Left renal cortex interstitium (tissue), 4 donors: ENCODE measurements around the gene ZBTB20. TPM values are rescaled to one million over a fixed set of nuclear protein-coding genes. Genes with fewer than 3 reads are reported as not detected.
"Not testable (repeated sequence)": the region's sequence is repeated elsewhere in the genome, so short reads cannot be mapped to it uniquely, and the experiment has no call there.

Experiments
- DNase-seq, 4 donors: peaks; one replicate each; pipeline ENCODE4 v3.0.0-alpha.2; 2013; ENCODE audit warnings: low read depth in 4 of 4, low spot score in 2 of 4, missing footprints in 1 of 4
- polyA plus RNA-seq, 4 donors: library from polyadenylated mRNA; unstranded; fragments of 120-200 nt; gene quantifications; one replicate each; pipeline ENCODE4 v1.2.1, GENCODE V29; 2013; ENCODE audit not compliant: insufficient read length in 4 of 4

The ZBTB20 gene
- 1 to 10 TPM; 4.5 to 6.5 (median 5.8) TPM for polyA plus RNA-seq

DNA sequence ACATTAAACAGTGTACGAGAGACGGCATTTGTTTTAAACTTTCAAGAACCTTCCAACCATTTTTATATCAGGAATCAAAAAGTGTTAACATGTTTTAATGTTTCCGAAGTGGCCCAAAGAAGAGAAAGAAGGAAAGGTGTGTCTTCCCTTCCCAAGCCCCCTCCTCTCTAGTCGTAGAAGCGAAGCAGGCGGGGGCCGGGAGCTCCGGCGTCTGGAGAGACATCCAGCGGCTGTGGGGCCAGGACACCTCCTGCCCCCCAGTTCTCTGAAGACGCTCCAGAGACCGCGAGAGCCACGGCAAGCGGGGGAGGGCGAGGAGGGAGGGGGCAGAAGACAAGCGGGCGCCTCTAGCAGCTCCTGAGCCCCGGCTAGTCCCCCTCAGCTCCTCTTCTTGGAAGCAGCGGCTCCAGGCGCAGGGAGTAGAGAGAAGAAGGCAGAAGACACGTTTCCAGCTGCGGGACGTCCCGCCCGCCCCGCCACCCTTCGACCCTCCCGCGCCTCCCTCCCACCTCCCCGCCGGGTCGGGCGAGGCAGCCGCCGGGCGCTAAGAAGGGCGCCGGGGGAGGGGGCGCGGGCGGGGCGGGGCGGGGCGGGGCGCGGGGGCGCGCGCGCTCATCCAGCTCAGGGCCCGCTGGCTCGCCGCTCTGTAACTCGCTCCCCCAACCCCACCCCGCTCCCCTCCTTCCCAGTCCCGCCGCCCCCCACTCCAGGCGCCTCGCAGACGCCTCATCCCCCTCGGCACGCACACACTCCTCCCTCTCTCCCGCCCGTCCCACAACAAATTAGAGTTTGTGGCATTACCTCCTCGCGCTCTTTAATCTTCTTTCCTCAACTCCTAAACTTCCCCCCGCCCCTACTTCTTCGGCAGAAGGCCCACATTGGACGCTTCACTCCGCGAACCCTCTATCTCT lies at the start of gene ZBTB20:
TSS of gene ZBTB20 (minus strand) at position 871 of the 911 bp plus-strand sequence.
- peak; percentile 52 to 65 (median 58) for DNase-seq

DNA sequence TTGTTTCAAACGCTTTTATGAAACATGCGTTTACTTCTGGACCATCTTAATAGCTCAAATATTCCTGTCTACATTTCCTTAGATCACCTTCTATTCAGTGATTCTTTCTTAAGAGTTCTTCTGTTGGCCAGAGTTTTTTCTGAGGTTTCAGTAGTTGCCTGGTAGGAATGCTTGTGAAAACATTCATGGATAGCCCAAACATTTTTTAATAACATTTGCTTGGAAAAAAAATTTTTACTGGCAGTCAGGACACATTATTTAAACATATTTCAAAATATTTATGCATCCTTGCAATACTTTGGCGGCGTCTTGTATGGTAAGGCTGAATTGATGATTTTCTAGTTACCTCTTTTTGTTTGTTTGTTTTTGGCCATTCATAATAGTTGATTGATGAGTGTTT lies 47.4 kb upstream of the ZBTB20 start:
- no peak for DNase-seq

DNA sequence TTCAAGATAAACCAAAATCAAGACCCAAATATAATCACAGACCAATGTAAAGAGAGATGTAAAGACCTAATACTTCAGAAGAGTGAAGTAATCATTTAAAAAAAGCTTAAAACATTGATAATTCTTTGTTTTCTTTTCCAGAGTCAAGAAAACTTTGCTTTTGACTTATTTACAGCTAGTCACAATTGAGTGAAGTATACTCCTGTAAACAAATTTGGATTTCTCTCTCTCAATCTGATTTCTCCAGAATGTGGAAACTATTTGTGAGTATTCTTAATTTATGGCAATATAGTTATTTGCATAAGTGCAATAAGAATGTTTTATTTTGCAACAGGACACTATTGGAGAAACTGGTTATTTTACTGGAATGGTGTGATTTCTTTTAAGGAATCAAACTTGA lies 43.7 kb upstream of the ZBTB20 start:
- DNase-seq = no peak

DNA sequence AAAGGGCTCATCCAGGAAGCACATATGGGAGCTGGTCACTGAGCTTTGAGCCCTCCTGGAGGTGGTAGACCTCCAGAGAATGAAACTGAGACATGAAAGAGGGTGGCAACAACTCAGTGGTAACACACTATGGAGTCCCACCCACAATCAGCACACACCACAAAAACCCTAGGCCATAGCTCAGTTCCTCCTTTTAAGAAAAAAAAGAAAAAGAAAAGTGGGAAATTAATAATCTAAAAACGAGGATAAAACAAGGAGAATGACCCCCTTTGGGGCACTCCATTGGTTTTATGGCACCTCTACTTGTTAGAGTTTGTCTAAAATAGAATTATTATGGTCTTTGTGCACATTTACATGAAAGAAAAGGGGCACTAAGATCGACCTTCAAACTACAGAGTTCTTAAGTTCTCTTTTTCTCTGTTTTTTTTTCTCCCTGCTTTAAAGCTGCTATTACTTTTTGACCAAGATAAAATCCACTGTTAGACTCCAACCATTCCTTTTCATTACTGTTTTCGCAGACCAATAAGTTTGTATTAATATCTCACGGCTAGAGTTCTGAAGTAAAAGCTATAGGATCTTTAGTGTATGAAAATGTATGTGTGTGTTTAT lies 40.2 kb upstream of the ZBTB20 start:
- no peak for DNase-seq

DNA sequence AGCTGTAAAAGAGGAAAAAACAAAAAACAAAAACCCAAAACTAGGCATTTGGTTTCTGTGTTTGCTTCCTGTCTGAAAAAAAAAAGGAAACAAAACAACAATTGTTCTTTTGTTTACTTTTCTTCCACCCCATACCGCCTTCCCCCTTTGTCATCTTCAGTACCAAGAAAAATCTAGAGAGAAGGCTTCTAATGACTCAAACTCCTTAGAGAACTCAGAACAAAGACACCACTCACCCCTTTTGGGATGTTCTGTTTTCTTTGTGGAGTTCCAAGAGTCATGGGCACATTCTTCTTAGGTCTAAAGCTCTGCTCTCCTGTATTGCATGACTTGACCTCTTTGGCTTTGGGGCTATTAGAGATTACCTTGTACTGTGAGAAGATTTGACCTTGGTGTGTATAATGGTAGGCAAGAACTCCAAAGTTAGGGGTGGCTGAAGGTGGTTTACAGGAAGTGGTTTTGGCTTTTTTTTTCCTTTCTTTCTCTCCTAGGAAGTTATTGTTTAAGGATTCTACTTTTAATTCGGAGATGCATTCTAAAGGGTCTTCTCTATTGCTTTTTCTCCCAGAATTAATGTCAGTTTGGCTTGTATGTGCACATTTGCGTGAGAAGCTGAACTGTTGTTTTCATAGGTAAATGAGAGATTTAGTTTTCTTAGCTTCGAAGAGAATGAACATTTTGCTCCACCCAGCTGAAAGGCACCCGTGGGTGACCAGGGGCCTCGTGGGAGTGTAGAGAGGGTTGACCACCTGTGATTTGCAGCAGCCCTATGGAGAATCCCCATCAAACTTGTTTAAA lies 39.5 kb upstream of the ZBTB20 start:
- no peak for DNase-seq

DNA sequence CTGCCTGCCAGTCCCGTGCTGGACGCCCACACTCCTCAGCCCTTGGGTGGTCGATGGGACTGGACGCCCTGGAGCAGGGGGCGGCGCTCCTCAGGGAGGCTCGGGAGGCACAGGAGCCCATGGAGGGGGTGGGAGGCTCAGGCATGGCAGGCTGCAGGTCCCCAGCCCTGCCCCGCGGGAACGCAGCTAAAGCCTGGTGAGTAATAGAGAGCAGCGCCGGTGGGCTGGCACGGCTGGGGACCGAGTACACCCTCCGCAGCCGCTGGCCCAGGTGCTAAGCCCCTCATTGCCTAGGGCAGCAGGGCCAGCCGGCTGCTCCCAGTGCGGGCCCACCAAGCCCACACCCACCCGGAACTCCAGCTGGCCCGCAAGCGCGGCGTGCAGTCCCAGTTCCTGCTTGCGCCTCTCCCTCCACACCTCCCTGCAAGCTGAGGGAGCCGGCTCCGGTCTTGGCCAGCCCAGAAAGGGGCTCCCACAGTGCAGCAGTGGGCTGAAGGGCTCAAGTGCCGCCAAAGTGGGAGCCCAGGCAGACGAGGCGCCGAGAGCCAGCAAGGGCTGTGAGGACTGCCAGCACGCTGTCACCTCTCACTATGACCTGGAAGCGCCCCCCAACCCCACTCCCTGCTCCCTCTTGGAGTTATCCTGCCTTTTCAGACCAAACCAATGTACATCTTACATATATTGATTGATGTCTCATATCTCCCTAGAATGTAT lies 37.9 kb upstream of the ZBTB20 start:
- not testable (repeated sequence) for DNase-seq

DNA sequence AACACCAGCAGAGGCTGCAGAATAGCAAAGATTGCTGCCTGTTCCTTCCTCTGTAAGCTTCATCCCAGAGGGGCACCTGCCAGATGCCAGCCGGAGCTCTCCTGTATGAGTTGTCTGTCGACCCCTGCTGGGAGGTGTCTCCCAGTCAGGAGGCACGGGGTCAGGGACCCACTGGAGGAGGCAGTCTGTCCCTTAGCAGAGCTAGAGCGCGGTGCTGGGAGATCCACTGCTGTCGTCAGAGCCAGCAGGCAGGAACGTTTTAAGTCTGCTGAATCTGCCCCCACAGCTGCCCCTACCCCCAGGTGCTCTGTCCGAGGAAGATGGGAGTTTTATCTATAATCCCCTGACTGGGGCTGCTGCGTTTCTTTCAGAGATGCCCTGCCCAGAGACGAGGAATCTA lies 31.8 kb upstream of the ZBTB20 start:
- not testable (repeated sequence) for DNase-seq

DNA sequence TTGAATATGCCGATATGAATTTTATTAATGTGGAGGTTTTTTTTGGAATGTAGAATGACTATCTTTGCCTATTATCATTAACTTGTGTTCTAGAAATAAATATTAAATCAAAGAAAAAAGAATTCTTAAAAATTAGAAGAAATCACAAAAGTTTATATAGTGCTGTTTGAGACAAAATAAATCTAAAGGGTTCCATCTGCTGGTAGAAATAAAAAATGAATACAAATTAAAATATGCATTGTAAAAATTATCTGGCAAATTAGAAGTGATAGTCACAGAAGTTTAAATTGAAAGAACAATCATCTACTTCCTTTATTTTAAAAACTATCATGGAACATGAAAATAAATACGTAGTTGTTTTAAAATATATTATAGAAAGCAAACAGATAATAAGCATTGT lies 22.7 kb upstream of the ZBTB20 start:
- DNase-seq = no peak

DNA sequence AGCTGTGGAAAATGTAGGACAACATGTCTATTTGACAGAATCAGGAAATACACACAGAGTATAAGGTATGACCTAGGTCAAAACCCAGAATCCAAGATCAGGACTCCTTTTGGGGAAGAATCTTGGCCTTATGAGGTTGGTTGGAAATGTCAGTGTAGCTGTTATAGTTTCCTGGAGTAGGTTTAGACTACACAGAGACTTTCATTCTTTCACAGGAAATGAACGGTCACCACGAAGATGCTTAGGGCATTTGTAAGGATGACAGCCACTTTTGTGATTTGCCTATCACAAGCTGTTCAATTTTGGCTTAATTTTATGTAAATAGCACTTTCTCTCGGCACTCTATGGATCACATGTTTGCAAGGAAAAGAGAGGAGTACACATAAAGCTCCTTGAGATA lies 18.6 kb upstream of the ZBTB20 start:
- DNase-seq = no peak

DNA sequence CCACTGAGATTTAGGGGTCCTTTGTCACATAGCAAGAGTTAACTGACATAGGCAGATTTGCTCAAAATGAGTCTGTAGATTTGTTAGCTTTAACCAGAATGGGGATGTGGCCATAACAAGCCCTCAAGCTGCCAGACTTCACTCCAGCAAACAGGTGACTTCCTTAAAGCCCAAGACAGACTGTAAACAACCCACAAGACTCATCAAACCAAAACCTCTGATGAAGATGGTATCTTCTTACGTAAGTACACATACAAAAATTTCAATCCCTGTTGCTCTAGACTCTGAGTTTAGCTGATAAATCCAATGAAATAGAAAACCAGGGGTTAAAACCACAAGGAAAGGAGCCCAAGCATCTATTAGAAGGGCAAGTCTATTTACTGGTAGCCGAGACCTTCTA lies 18.2 kb upstream of the ZBTB20 start:
- DNase-seq = no peak

DNA sequence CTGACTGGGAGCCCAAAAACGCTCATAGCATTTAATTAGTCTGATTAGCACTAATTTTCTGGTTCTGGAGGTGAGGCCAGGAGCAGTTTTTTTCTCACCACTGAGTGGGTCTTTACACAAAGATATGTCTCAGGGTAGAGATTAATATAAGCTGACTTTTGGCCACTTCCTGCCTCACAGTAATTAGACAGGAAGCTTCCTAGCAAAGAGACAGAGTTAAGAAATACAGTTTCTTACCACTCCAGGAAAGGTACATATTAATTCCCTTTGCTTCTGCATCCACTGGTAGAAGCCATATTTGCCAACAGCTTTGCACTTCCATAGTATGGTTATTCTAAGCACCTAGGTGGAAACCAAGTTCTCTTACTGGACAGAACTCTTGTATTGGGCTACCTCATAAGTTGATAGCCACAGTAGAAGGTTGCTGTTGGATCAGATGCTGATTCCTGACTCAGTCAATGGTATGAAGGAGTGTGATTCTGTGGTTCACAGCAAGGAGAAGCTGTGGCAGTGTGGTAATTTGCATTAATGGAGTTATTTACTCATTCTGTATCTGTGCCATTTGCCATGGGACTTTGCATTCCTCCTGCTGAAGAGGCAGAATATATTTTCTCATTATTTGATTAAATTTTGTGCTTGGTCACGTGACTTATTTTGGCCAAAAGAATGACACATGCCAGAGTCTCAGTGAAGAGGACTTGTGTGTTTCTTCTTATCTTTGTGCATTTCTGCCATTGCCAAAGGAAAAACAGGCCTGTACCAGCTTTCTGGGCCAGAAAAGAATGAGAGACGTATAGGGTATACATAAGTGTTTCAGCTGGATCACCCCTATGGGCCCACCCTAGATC lies 17.5 kb upstream of the ZBTB20 start:
- no peak for DNase-seq

DNA sequence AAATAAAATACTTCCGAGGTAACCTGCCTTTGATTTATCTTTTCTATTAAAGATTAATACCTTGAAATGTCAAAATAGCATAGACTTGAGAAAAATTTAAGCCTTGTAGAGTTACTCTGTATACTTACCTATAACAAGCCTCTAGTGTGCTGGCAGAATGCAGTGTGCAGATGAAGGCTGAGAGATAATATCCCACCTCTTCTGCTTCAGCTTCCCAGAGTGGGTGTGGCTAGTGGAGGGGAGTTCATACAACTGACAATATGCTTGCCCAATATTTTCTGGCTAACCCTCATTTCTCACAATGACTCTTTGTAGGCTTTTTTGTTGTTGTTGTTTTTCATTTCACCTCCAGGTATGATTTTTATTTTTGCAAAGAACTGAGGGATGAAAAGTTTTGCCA lies 15.7 kb upstream of the ZBTB20 start:
- DNase-seq = no peak

DNA sequence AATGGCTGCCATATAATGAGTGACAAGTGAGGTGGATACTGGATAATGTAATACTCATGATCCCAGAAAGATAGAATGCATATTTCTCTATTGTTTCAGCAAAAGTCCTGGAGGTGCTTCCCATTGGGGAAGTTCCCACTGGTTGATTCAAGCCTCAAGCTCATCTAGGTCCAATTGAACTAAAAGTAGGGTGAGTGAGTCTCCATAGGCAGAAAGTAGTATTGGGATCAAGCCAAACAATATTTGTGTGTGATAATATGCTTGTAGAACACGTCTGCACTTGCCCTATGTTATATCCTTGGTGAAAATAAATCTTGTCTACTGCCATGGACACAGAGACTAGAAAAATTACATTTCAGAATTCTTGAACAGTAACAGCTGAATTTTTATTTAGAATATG lies 14.8 kb upstream of the ZBTB20 start:
- no peak for DNase-seq

DNA sequence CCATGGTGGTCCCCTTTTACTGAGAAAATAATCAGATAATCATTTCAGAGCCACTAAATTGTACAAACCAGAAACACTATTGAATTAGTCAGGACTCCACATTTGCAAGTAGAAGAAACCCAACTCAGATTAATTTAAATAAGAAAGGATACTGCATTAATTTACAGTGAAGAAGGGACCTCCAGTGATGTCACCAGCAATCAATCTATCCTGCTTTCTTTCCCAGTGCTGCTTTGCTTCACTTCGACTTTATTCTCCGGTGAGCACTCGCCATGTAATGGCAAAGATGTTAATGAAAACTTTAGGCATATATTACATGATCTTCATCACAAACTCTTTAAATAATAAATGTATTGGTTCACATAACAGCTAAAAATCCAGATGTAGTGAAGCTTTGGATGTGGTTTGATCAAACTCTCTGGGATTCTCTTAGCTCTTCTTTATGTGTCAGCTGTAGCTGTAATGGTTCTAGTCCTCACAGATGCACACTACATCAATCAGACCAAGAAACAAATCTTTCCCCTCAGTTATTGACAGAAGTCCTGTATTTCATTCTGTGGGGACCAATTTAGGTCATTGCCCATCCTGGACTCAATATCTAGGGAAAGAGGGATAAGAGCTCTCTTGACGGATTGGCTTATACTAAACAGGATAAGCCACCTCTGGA lies 14.2 kb upstream of the ZBTB20 start:
- no peak for DNase-seq

DNA sequence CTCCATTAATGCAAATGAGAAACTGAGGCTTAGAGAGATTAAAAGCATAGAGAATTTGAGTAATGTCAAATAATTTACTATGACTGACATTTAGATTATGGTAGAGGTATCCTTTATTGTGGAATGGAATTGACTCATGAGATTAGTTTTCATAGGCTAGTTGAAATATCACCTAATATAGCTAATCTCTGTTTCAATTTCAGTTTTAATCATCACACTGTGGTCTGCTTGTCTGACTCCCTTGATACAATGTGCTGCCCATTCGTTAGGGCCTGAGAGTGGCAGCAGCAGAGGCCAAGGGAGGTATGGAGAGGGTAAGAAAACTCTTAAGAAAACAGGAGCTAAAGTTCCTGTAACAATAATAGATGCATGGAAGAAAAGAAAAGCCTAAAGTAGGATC lies 13.2 kb upstream of the ZBTB20 start:
- no peak for DNase-seq

DNA sequence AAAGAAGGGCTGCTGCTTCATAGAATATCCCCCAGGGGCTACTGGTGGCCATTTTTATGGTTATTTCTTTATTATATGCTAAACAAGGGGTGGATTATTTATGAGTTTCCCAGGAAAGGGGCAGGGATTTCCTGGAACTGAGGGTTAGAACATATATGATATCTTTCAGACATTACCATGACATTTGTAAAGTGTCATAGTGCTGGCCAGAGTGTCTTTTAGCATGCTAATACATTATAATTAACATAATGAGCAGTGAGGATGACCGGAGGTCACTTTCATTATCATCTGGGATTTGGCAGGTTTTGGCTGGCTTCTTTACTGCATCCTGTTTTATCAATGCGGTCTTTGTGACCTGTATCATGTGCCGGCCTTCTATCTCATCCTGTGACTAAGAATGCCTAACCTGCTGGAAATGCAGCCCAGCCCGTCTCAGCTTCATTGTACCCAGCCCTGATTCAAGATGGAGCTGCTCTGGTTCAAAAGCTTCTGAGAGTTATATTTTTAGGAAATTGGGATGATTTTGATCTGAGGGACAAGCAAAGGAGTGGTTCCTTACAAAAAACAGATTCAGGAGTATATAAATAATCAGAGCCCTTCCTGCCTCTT lies 9.1 kb upstream of the ZBTB20 start:
- DNase-seq = no peak

DNA sequence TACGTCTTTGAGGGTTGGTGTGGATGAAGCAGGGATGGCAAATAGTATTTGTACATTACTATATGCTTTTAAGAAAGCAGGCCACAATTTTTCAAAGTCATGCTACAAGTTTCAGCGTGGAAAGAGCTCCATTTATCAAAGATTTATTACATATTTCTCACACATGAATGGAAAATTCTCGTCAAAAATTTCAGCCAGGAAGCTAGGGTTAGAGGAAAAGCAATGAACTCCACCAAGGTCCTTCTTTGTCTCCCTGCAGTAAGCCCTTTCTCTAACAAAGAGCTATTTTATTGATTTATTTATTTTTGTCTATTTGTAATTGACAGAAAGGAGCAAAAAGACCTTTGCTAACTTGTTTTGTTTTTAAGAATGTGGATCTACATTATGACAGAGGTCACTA lies 7.5 kb upstream of the ZBTB20 start:
- DNase-seq = no peak

DNA sequence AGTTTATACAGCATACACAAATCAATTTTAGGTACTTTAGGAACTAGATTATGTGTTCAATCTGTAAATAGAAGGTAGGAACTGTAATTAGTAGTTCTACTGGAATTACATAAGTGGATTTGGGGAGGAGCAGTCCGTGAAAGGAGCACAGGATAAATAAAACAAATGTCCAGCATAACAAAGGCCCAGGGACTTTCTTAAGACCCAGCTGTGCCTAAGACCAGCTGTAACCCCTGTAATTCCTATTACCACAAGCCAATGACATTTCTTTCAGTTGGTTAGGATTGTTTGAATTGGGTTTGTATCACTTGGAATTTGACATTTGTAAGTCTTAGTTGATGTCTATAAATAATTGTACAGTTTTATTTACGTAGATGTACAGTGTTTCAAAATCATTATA lies 4.8 kb upstream of the ZBTB20 start:
- DNase-seq = no peak
